Breast epithelium (tissue), 3 donors: ENCODE measurements around the gene PFN2.

Experiments used
- POLR2A ChIP-seq: fragments of 450-650 bp; IDR thresholded peaks from one replicate; pipeline ENCODE4 v1.6.1; 2016; ENCODE audit warnings: antibody characterized with exemption, mild to moderate bottlenecking, moderate library complexity
- POLR2AphosphoS5 ChIP-seq, 3 donors: sonication (generic); formaldehyde crosslinking; IDR thresholded peaks; one replicate each; pipeline ENCODE4 v1.6.1; 2017; ENCODE audit warnings: antibody characterized with exemption in 3 of 3
- TF ChIP-seq, protein P1 (sequence below), 3 donors: fragments of 450-650 bp; IDR thresholded peaks; one replicate each; pipeline ENCODE4 v1.5.1; 2016 to 2017; ENCODE audit warnings: antibody characterized with exemption in 3 of 3, mild to moderate bottlenecking in 3 of 3, moderate library complexity in 3 of 3

DNA sequence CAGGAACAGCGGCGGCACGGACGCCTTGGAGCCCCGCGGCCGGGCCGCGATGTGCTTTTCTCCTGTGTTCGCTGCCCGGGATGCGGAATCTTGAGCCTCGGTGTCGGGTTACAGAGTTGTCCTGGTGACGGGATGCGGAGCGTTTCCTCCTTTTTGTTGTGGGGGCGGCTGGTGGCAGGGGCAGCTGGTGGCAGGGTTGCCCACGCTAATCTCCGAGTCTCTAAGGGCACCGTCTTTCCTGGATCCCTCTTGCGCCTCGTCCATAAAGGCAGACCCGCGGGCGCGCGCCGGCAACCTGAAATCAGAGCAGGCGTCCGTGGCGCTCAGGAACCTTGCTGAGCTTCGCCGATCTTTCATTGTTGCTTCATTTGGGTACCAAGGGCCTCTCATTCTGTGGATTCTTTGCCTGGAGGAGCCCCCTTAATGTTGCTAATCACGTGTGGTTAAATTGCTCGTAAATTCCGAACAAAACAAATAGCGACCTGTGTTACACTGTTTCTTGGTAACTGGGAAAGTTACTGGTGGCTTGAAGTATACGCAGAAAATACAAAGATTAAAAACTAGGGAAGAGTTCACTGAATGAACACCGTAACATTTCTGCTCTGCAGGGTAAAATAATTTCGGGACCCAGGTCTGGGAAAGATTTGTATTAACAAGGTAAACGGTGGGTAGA is 844 bp upstream of the PFN2 start:
- TF ChIP-seq, protein P1, sequence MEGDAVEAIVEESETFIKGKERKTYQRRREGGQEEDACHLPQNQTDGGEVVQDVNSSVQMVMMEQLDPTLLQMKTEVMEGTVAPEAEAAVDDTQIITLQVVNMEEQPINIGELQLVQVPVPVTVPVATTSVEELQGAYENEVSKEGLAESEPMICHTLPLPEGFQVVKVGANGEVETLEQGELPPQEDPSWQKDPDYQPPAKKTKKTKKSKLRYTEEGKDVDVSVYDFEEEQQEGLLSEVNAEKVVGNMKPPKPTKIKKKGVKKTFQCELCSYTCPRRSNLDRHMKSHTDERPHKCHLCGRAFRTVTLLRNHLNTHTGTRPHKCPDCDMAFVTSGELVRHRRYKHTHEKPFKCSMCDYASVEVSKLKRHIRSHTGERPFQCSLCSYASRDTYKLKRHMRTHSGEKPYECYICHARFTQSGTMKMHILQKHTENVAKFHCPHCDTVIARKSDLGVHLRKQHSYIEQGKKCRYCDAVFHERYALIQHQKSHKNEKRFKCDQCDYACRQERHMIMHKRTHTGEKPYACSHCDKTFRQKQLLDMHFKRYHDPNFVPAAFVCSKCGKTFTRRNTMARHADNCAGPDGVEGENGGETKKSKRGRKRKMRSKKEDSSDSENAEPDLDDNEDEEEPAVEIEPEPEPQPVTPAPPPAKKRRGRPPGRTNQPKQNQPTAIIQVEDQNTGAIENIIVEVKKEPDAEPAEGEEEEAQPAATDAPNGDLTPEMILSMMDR (IDR thresholded peaks at IDR 0.05) = no peak
- no peak for TF ChIP-seq POLR2A
- no peak for TF ChIP-seq POLR2AphosphoS5 (IDR thresholded peaks at IDR 0.05)
